Mucosa of rectum (tissue), 2 donors: ENCODE results near the gene RNF128.
A peak's percentile ranks its signal among the peaks of the same experiment; 100 is the strongest.

Experiments
- H3K27ac ChIP-seq, 2 donors: one replicate each; pipeline ENCODE4 v1.7.0; 2013; ENCODE audit warnings: inconsistent platforms in 2 of 2, low read depth in 2 of 2, low read length in 2 of 2
- H3K27me3 ChIP-seq, 2 donors: one replicate each; pipeline ENCODE4 v1.7.0; 2013; ENCODE audit warnings: low read length in 2 of 2; ENCODE audit not compliant: control insufficient read depth in 2 of 2, insufficient read depth in 2 of 2
- H3K36me3 ChIP-seq, 2 donors: one replicate each; pipeline ENCODE4 v1.7.0; 2013; ENCODE audit warnings: low read length in 2 of 2; ENCODE audit not compliant: control insufficient read depth in 2 of 2, insufficient read depth in 2 of 2
- H3K4me1 ChIP-seq, 2 donors: one replicate each; pipeline ENCODE4 v1.7.0; 2013; ENCODE audit warnings: low read length in 2 of 2, mild to moderate bottlenecking in 1 of 2; ENCODE audit not compliant: control insufficient read depth in 2 of 2, insufficient read depth in 2 of 2
- H3K4me3 ChIP-seq, 2 donors: one replicate each; pipeline ENCODE4 v1.7.0; 2013; ENCODE audit warnings: low read length in 2 of 2
- H3K9ac ChIP-seq, 2 donors: one replicate each; pipeline ENCODE4 v1.7.0; 2013; ENCODE audit warnings: low read length in 2 of 2, low read depth in 1 of 2, mild to moderate bottlenecking in 1 of 2
- H3K9me3 ChIP-seq, 2 donors: one replicate each; pipeline ENCODE4 v1.7.0; 2013; ENCODE audit warnings: low read length in 2 of 2; ENCODE audit not compliant: control insufficient read depth in 2 of 2
- donor health status: healthy.
- donor health status: Normal muscosa, but diverticular disease.

RNF128 gene

DNA sequence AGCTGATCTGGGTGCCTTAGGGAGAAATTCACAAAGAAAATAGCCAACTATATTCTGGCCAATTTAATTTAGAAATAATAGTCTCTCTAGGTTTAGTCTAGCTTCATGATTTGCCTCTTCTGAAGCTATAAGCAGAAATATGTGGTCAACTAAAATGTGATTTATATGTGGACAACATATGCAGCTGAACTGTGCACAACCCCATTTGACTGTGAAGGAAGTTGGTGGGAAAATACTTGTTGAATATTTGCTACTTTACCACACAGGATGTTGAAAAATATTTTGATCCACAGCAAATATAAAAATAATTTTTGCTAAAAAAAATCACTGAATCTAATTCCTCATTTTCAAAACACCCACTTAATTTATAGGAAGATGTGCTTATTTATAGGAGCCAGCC is 15.7 kb upstream of the RNF128 start:
- no peaks in the 10 kb centered on the region for H3K9me3 ChIP-seq
- no peak overlapping the region for H3K27ac ChIP-seq
- H3K4me3 ChIP-seq: no peak overlapping the region
- H3K9ac ChIP-seq: no peak overlapping the region
- no peaks in the 10 kb centered on the region for H3K36me3 ChIP-seq
- H3K4me1 ChIP-seq: peaks cover 0 to 3% of the 10 kb centered on the region in 2 donors
- H3K27me3 ChIP-seq: no peaks in the 10 kb centered on the region

DNA sequence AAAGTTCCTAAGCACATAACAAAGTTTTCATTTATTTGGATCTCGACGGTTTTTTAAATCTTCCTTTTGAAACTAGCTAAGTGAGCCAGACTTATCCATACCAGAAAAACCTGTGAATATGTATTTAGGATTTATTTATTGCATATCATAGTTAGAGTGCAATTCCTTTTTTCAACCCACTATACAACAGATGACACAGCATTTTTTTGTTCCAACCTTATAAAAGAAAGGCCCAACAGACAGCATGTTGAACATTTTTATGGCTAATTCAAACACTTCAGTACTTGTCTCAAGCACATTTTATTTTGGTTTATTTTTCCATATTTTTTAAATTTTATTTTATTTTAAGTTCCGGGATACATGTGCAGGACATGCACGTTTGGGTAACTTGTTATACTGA is 15.1 kb upstream of the RNF128 start:
- H3K9me3 ChIP-seq: no peaks in the 10 kb centered on the region
- H3K9ac ChIP-seq: no peak overlapping the region
- no peak overlapping the region for H3K4me3 ChIP-seq
- no peak overlapping the region for H3K27ac ChIP-seq
- peaks cover 0 to 5% of the 10 kb centered on the region in 2 donors for H3K4me1 ChIP-seq
- H3K36me3 ChIP-seq: no peaks in the 10 kb centered on the region
- no peaks in the 10 kb centered on the region for H3K27me3 ChIP-seq

DNA sequence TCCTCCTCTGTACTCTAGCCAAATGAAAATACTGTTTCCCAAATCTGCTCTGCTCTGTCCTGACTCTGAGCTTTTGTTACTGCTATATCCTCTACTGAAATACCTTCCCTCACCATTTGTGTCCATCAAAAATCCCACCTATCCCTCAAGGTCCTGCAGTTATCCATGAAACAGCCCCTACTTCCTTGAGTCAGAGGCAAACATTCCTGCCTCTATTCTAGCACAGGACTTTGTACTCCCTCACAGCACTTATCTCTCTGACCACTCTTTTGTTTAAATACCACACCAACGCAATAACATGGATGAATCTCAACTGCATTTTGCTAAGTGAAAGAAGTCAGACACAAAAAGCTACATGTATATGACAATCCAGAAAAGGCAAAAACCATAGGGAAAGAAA is 10.5 kb upstream of the RNF128 start:
- Histone ChIP-seq H3K9ac (no peak overlapping the region), H3K27me3 (no peaks in the 10 kb centered on the region), H3K9me3 (no peaks in the 10 kb centered on the region), H3K4me1 (peaks cover 3 to 7% of the 10 kb centered on the region in 2 donors), H3K36me3 (no peaks in the 10 kb centered on the region), H3K4me3 (no peak overlapping the region), H3K27ac (peak overlapping the region in 1 of 2 donors; percentile 45)

DNA sequence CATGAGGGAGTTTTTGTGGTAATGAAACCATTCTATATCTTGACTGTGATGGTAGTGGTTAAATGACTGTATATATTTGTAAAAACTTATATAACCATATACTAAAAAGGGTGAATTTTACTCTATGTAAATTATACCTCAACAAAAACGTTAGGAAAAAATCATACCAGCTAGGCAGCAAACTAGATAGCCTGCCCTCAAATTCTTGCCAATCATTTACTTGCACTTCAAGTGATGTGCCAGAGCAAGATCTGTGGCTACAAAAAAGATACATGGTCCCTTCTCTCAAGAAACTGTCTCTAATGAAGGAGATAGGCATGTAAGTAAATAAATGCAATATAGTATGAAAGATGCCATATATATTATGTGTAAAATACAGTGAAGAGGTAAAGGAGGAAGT is 10.0 kb upstream of the RNF128 start:
- H3K9ac ChIP-seq: no peak overlapping the region
- no peaks in the 10 kb centered on the region for H3K9me3 ChIP-seq
- no peaks in the 10 kb centered on the region for H3K36me3 ChIP-seq
- peaks cover 3 to 7% of the 10 kb centered on the region in 2 donors for H3K4me1 ChIP-seq
- no peak overlapping the region for H3K27ac ChIP-seq
- no peak overlapping the region for H3K4me3 ChIP-seq
- no peaks in the 10 kb centered on the region for H3K27me3 ChIP-seq

DNA sequence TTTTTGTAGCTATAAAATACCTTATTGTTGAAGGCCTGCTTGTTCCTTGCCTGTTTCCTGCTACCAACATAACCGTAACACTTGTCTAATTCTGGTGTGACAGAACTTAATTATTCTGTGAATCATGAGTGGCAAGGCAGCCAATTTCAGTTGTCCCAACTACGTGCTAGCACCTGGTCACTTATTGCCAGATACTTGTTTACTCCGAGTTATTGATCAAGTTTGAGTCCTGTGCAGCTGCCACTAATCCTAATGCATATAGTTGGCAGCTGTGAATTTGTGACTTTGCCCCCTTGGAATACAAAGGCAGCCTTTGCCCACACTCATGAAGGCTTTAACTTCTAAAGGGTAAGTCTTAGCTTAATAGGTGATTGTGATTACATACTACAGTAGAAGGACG is 7.8 kb upstream of the RNF128 start:
- no peaks in the 10 kb centered on the region for H3K36me3 ChIP-seq
- H3K4me3 ChIP-seq: no peak overlapping the region
- H3K9ac ChIP-seq: no peak overlapping the region
- H3K4me1 ChIP-seq: peaks cover 3 to 7% of the 10 kb centered on the region in 2 donors
- H3K27ac ChIP-seq: peak overlapping the region in 1 of 2 donors; percentile 6
- no peaks in the 10 kb centered on the region for H3K27me3 ChIP-seq
- no peaks in the 10 kb centered on the region for H3K9me3 ChIP-seq

DNA sequence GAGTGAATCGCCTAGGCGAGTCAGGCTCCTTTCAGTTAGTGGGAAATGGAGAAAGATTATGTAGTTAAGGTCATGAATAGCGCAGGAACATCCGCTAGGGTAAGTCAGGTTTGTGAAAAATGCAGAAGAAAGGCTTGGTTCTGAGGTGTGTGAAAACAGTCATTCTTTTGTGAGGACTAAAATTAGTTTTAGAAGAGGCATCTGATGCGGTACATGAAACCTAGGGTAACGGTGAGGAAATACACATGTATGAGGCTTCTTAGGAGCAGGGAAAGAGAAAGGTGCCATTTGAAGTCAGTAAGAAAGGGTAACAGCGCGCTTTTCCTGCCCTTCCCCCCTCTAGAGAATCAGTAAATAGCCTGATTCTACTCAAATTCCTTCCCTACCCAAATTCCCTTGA is 570 bp upstream of the RNF128 start:
- peak overlapping the region in 1 of 2 donors; percentile 33 for H3K9ac ChIP-seq
- H3K4me1 ChIP-seq: no peaks in the 10 kb centered on the region
- H3K9me3 ChIP-seq: no peaks in the 10 kb centered on the region
- peak overlapping the region; percentile 44 to 50 for H3K27ac ChIP-seq
- no peaks in the 10 kb centered on the region for H3K36me3 ChIP-seq
- H3K27me3 ChIP-seq: peaks cover 4 to 6% of the 10 kb centered on the region in 2 donors
- peak overlapping the region; percentile 67 to 69 for H3K4me3 ChIP-seq

DNA sequence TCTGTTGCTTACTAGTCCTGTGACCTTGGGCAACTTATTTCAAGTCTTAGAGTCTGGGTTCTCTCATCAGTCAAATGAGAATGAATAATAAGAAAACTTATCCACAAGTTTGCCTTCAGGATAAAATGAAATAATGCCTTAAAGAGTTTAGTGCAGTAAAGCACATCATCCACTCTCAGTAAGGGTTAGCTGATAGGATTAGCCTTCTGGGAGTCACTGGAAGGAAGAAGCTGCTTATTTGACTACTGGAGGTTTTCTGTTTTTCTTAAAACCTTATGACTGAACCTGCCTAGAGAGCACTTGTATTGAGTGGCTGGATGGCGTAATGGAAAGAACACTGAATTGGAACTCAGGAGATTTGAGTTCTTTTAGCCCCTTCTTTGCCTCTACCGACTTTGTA is 1.8 kb downstream of the RNF128 start:
- Histone ChIP-seq H3K36me3 (no peaks in the 10 kb centered on the region), H3K4me1 (no peaks in the 10 kb centered on the region), H3K9ac (peak overlapping the region in 1 of 2 donors; percentile 58), H3K9me3 (no peaks in the 10 kb centered on the region), H3K27me3 (peaks cover 4 to 6% of the 10 kb centered on the region in 2 donors), H3K4me3 (peak overlapping the region in 1 of 2 donors; percentile 69), H3K27ac (peak overlapping the region in 1 of 2 donors; percentile 37)

DNA sequence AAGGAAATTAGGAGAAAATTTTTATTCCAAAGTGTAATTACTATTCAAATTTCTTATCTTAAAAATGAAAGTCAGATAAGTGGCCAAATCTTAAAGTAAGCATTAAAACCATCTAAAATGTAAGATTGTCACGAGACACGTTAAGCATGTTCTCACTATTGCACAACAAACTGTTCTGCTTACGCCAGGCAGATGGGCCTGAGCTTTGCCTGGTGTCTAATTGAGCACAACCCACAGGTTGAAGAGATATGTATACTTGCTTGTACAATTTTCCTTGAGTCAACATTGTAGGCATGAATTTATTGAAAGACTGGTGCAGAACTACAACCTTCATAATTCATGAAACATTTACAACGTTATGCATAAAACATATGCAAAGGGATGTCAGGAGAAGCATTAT is 3.9 kb downstream of the RNF128 start:
- Histone ChIP-seq H3K27ac (no peak overlapping the region), H3K4me3 (no peak overlapping the region), H3K9ac (no peak overlapping the region), H3K4me1 (no peaks in the 10 kb centered on the region), H3K27me3 (peaks cover 4 to 6% of the 10 kb centered on the region in 2 donors), H3K9me3 (no peaks in the 10 kb centered on the region), H3K36me3 (no peaks in the 10 kb centered on the region)

DNA sequence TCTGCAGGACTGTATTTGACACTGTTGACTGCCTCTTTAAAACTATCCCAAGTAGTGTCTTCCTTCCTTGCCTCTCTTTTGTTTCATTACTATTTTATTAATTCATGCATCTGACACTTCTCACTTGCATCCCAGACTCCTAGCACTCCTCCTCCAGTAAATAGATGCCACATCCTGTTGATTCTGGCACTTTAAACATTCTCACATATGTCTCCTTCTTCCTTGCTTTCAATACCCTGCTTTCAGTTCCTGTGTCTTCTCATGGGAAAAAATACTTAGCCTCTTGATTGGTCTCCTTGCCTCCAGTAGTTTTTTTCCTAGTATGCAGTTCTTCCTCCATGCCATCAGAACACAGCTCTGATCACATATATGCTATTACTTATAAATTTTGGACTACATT is 5.1 kb downstream of the RNF128 start:
- no peaks in the 10 kb centered on the region for H3K4me1 ChIP-seq
- no peak overlapping the region for H3K27ac ChIP-seq
- peaks cover 4% of the 10 kb centered on the region in 2 donors for H3K27me3 ChIP-seq
- no peaks in the 10 kb centered on the region for H3K9me3 ChIP-seq
- H3K4me3 ChIP-seq: no peak overlapping the region
- no peak overlapping the region for H3K9ac ChIP-seq
- H3K36me3 ChIP-seq: no peaks in the 10 kb centered on the region

DNA sequence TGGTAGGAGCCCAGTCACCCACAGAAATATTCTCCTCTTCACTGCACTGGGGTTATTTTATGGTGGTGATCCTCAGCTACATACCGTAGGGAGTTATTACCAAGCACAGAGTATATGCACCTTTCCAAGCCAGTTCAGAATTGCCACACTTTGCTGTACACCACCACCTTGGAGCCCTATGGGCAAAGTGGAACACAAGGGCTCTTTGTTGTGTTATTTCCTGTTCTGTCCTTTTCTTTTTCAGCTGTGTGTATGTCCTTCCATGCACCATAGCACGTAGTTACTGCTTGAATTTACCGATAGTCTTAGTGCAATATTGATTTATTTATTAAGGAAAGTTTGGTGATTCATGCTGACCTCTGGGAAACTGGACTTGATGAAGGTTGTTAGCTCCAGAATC is 8.3 kb downstream of the RNF128 start:
- Histone ChIP-seq H3K36me3 (no peaks in the 10 kb centered on the region), H3K4me1 (no peaks in the 10 kb centered on the region), H3K27ac (no peak overlapping the region), H3K9me3 (no peaks in the 10 kb centered on the region), H3K9ac (no peak overlapping the region), H3K27me3 (peaks cover 0 to 4% of the 10 kb centered on the region in 2 donors), H3K4me3 (no peak overlapping the region)

DNA sequence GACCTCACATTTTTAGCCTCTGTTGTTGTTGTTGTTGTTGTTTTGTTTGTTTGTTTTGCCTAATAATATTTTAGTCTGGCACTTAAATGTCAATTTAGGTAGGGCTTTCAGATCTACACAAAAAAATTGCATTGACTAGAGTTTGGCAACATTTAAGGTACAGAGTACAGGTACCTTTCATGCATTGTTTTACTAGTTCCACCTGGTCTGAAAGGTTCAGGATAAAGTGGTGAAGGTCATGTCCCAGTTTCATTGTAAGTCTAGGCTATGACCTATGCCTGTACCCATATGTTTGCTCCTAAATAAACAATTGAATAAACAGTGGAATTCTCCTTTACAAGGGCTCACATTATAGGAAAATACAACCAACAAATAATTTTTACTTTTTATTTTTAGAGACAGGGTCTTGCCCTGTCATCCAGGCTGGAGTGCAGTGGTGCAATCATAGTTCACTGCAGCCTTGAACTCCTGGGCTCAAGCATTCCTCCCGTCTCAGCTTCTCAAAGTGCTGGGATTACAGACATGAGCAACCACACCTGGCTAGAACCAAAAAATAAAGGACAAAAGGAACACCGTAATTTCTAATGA is 13.8 kb downstream of the RNF128 start:
- Histone ChIP-seq H3K27me3 (no peaks in the 10 kb centered on the region), H3K36me3 (no peaks in the 10 kb centered on the region), H3K4me3 (no peak overlapping the region), H3K27ac (no peak overlapping the region), H3K4me1 (no peaks in the 10 kb centered on the region), H3K9ac (no peak overlapping the region), H3K9me3 (no peaks in the 10 kb centered on the region)
